NCI-H524 treated with DMSO at 0.1 percent for 48 hours (cell line): ENCODE data around the gene DUS3L.
"Not testable (repeated sequence)": the region's sequence is repeated elsewhere in the genome, so short reads cannot be mapped to it uniquely, and the experiment has no call there.

Source experiments
- DNase-seq: peaks from one replicate; lab custom pipeline; 2025; lab: John Stamatoyannopoulos, UW

Gene DUS3L

DNA sequence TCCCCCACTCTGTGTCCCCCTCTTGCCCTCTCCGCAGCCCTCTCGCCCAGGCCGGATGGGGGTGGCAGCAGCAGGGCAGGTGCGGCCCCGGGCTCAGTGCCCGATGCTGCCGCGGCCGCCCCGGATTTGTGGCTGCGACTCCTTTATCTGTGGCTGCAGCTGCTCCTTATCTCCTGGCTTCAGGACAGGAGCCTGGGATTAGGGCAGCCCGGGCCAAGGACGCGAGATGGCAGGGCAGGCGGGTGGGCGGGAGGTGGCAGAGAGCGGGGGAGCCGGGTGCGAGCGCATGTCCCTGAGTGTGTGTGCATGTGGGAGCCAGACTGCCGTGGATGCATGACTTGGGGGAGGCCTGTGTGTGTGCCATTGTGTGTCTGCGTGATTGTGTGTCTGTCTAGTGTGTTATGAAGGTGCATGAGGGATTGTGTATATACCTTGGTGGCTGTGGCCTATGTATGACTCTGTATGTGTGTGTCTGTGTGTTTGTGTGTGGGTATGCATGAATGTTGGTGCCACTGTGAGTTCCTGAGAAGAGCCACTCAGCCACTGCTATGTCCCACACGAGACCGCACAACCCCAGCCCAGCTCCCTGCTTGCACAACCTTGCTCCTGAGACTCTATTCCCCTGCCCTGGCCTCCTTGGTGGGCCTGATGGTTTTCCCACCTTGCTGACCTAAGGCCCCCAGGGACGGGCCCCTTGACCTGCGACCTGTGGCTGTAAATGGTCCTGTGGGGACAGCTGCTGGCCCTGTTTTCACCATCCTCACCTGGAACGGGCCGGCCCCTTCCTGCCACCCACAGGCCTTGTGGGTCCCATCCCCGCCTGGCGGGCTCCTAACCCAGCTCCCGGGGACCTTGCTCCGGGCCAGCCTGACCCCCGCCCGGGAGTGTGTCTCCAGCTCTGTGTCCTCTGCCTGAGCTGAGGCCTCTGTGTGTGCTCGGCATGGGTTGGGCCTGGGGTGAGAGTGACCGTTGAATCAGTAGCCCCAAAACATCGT is 8.6 kb upstream of the DUS3L start:
- DNase-seq, result no peak

- DNase-seq, result no peak
Observed at GRCh38 chr19:5798244-5798643, 7.3 kb upstream of the DUS3L start.

DNA sequence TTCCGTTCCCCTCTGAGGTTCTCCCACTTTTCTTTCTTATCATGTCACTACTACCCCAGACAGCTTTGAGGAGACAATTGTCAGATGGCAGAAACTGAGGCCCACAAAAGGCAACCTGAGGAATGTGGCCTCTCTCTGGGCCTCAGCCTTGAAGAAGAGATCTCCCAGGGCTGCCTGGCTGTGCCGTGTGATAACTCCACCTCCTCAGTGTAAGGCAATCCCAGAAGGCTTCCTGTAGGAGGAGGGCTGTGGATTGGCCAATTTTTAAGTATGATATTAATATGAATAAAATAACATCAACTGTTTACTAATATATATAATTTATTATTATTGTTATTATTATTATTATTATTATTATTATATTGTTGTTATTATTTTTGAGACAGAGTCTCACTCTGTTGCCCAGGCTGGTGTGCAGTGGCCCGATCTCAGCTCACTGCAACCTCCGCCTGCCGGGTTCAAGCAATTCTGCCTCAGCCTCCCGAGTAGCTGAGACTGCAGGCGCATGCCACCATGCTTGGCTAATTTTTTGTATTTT is 4.5 kb upstream of the DUS3L start:
- DNase-seq, result no peak

GRCh38 chr19:5793188-5793587 is 2.2 kb upstream of the DUS3L start:
- DNase-seq, result no peak

GRCh38 chr19:5792224-5792623 is 1.3 kb upstream of the DUS3L start:
- DNase-seq, result no peak

- DNase-seq, result no peak
Observed at GRCh38 chr19:5789886-5790558, 941 bp downstream of the DUS3L start.

GRCh38 chr19:5789351-5789761 is 1.6 kb downstream of the DUS3L start:
- no peak for DNase-seq

DNA sequence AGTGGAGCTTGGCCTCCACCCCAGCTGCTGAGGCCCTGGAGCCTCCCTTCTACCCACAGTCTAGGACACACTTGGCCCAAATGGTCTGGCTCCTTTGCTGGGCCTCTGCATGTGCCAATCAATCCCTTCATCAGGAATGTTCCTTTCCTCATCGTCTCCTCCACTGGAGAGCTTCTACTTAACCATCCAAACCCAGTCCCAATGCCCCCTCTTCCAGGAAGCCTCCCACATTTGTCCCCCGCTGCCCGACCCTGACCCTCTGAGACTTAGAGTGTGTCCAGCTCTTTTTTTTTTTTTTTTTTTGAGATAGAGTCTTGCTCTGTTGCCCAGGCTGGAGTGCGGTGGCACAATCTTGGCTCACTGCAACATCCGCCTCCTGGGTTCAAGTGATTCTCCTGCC is 2.5 kb downstream of the DUS3L start:
- DNase-seq, result no peak

DNA sequence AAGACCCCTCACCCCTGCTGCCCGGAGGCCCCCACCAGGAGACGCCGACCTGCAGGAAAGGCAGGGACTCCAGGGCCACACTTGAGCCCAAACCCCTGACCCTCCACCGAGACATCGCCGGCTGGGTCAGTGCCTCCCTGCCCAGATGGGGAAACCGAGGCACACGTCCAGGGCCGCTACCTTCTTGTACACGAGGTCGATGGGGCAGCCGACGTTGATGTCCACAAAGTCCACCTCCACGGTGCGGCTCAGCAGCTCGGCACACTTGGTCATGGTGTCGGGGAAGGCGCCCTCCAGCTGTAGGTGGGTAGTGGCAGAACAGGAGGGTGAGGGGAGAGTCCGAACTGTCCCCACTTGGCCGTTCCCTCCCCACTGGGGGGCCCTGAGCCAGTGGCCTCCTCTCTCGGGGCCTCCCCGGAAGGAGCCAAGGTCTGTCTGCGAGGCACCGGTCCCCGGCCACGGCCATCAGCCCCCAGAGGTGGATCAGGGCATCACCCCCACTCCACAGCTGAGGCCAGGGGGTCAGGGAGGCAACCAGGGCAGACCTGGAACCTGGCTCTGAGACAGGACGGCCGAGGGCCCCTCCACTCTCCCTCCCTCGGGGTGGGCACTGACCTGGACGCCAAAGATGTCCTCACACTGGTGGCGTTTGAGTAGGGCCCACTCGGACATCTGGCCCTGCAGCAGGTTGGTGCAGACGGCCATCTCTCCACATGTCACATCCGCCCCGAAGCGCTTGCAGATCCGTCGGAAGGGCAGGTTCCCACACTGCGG is 3.4 kb downstream of the DUS3L start:
- DNase-seq, result no peak

DNA sequence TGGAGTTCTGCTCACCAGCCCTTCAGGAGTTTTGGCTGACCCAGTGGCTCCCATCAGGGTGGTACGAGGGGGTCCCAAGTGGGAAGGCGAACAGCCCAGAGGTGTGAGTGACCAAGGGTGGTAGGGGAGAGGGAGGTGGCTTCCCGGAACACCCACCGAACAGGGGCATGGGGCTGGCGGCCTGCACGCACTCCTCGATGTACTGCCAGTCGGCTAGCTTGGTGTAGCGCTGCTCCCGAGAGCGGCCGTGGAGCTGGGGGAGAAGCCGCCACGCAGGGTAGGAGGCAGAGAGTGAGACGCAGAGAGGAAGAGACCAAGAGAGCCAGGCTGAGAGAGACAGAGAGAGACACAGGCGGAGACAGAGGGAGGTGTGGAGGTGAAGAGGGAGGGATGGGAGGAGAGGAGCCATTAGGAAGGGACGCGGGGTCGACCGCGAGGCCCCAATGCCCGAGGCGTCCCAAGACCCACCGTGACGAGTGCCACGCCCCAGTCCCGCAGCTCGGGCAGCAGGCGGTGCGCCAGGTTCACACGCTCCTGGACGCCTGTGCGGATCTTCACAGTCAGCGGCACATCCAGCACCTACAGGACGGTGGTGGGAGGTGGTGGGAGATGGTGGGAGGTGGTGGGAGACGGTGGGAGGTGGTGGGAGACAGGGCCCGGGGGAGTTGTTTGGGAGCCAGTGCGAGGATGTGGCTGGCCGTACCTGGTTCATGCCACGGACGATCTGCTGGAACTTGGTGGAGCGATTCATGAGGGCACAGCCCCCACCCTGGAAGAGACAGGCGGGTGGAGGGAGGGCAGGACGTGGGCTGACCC is 4.2 kb downstream of the DUS3L start:
- no peak for DNase-seq

DNA sequence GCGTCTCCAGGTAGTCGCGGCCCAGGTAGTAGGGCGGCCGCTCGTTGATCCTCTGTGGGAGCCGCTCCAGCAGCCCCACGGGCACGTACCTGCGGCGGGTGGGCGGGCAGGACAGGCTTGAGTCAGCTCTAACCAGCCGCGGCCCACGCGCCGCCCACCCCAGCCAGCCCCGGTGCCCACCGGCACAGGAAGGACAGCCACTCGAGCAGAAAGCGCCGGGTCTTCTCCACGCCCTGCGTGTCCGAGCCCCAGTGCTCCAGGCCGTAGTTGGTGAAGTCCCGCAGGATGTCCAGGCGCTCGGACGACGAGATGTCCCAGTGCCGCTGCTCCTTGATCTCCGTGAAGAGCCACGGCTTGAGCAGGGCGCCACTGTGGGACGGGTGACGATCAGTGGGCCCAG is 5.5 kb downstream of the DUS3L start:
- no peak for DNase-seq

- no peak for DNase-seq
Observed at GRCh38 chr19:5784581-5785147, 6.3 kb downstream of the DUS3L start, which contains the start of gene PRR22. TSS of gene PRR22 (minus strand) at chr19:5784746. CDS start at chr19:5784660, 86 bp downstream.

DNA sequence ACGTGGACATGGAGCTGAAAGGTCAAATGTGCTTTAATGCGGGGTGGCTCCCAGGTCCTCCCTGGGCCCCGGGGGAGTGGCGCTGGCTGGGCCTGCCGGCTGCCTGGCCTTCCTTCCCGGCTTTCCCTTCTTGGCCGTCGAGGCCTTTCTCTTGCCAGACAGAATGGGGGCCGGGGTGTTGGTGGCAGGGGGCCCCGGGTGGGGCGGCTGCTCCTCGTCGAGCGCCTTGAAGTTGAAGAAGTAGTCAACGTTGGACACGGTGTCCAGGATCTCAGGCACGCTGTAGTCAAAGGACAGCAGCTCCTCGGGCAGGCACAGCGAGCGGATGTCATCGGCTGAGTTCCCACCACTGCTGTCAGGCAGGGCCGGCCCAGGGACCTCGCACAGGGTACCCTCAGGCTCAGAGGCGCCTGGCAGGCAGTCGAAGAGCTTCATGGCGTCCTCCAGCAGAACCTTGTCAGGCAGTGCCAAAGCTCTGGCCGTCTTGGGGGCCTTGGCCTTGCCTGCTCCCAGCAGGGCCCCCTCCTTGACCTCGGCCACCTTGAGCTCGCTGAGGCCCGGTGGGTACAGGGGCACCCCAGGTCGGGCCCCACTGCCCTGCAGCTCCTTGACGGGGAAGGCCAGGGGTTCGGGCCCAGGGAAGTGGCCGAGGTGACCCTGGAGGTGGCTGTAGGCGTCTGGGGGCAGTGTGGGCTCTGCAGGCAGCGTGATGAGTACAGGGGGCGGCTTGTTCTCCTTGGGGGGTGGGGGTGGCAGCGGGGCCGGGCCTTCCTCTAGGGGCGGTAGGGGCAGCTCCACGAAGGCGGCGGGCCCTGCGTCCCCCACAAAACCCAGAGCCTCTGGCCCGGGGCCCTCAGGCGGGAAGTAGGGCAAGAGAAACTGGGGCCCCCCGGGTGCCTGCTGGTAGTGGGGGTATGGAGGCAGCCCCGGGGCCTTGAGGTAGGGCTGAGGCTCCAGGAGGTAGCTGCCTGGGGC is 7.7 kb downstream of the DUS3L start:
- no peak for DNase-seq

DNA sequence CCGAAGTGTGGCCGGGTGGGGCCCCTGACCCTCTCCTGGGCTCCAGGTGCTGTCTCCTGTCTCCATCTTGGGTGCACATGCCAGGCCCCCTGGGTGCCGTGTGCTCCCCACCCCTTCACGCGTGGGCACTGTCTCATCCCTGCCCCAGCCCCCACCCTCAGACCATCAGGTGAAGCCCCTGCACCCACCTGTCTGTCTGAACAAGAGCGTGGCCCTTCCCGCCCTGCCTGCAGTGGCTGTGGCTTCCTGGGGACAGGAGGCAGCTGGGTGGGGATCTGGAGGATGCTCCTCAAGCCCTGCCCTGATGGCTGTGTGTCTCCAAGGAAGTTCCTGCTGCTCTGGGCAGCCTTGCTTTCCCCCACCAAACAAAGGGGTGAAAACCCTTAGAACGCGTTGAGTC is 8.6 kb downstream of the DUS3L start:
- no peak for DNase-seq

GRCh38 chr19:5780916-5781315 is 10.0 kb downstream of the DUS3L start:
- DNase-seq, result not testable (repeated sequence)

DNA sequence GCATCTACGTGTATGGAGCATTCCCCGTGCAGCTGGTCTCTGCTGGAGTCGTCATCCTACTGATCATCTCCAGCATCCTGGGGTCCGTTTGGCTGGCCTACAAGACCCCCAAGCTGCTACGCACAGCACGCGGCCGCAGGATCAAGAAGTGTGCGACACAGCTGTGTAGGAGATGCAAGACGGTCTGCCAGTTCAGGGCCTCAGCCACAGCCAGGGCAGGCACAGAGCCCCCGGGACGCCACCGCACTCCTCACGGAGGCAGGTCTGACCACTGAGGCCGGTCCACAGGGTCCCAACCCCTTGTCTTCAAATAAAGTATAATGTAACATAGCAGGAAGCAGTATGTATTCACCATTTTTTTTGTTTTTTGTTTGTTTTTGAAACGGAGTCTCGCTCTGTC is 12.6 kb downstream of the DUS3L start:
- DNase-seq, result no peak

DNA sequence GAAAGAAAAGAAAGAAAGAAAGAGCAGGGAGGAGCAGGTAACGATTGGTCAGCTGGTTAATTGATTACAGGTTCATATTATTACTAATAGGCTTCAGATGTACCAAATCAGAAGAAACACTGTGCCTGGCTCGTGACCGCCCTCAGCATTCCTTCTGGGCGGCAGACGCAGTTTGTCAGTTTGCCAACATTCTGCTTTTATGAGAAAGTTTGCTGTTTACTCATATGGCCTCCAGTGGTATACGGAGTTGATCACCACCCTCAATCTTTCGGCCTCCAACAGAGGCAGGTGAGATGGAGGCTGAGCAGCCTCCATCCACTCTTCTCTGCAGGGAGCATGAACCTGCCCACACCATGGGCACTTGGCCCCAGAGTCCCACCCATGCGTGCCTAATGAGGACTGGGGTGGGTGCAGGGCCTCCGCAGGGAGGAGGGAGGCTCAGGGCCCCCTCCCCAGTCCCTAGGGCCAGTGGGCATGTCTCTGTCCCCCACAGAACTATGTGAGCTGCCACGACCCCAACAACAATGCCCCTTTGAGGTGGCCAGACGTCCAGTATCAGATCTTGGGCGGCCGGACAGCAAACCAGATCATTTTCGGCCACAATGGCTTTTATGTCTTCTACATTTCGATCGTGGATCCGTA is 15.2 kb downstream of the DUS3L start:
- no peak for DNase-seq

GRCh38 chr19:5774921-5775320 is 16.0 kb downstream of the DUS3L start:
- no peak for DNase-seq

GRCh38 chr19:5773276-5773675 is 17.7 kb downstream of the DUS3L start:
- no peak for DNase-seq
